NCI-H146 (cell line): ENCODE results near the gene FILIP1L.

Experiments
- DNase-seq: peaks from one replicate; lab custom pipeline; 2025; lab: John Stamatoyannopoulos, UW

The FILIP1L gene

DNA sequence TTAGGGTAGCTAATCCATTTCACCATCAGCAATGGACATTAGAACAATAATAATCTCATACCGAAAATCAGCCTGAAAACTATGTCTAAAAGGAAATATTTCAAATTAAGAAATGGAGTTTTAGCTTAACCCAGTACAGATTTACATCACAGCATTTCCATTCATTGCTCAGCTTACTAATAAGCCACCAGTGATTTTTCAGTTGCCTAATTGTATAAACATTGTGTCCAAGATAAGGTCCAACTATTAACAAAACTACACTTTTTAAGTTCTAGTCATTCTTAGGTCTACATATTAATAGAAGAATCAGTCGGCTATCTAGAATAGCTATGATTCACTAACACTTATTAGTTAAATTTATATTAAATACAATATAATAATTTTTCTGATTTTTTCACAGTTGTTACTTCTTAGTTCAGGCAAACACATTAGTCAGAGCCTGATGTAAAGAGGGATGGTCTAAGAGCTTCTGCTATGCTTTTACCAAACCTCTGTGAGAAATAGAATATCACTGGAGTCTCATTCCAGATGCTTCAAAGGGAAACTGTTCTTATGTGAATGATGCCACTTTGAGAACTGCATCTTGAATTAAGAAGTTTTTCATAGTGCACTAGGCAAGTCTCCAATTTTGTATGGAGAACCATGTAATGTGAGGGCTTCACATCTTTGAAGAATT, 222.6 kb downstream of the FILIP1L start:
- DNase-seq, result no peak

DNA sequence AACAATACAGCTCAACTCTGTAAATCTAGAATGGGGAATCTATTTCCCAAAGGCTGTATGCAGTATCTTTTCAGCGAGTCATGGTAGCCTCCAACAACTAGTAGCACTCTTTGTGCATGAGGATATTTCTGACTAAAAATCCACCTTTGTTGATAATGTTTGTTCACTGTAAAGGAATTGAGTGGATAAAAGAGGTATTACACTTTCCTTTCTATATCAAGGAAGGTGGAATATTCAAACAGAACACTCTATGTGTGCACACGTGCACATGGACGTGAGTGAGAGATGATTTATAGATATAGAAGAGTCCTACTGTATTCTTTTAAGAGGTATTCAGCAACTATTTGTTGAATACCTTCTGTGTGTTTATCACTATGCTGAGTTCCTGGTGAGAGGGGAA, 228.4 kb downstream of the FILIP1L start:
- DNase-seq, result no peak

DNA sequence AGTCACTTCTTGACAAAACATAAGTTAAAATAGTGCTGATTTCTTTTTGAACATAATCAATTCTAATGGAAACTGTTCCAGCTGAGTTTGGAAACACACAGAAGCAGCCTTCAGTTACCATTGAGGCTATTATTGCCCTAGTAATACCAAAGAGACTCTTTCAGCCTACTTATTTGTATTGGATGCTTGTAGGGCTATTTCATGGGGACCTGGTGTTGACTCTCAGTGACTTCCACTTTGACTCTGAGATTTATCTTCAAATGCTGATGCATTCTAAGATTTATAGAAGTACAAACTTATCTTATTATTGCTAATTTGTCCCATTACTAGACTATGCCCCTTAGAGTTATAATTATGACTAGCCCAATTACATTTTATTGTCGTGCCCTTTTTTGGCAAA, 229.2 kb downstream of the FILIP1L start:
- DNase-seq, result no peak

DNA sequence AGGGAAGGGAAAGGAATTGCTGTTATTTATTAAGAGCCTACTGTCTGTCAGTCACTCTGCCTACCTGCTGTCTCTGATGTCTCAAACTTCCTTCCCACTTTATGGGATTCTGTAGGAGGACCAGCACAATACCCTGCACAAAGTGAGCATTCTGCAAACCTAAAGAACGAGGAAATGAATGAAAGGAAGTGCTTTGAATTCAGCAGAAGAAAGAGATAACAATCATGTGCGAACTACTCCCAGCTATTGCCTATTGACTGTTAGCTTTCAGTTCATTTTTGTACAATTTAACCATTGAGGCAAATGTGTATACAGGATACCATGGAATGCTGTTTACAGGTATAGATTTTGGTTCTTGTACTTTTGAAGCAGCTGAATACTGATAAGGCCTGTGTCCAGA, 229.8 kb downstream of the FILIP1L start:
- DNase-seq, result no peak

DNA sequence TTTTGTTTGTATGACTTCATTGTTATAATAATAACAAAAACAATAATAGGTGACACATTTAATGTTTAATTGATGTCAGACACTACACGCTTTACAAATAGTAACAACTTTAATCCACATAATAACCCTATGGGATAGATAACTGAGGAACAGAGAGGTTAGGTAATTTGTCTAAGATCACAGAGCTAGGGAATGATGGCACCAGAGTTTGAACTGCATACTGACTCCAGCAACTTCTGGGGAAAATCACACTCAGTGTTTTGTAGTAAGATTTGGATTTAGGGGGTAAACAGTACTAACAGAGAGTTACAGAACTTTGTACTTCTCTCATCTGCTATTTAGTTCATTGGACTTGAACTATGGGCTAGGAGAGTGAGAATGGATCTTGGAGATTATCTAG, 230.6 kb downstream of the FILIP1L start:
- no peak for DNase-seq

DNA sequence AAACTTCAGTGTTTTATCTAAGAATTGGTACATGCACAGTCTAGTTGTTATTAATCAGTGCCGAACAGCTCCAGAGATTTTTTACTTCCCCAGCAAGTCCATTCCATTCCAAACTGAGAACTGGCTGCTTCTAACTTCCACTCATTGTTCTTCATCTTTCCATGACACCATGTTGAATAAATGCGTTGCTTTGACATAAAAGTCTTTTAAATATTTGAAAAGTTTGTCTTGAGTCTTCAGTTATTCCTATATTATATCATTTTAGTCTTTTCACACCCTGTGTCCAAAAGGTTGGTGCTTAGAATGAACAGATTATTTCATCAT, 231.2 kb downstream of the FILIP1L start:
- no peak for DNase-seq

DNA sequence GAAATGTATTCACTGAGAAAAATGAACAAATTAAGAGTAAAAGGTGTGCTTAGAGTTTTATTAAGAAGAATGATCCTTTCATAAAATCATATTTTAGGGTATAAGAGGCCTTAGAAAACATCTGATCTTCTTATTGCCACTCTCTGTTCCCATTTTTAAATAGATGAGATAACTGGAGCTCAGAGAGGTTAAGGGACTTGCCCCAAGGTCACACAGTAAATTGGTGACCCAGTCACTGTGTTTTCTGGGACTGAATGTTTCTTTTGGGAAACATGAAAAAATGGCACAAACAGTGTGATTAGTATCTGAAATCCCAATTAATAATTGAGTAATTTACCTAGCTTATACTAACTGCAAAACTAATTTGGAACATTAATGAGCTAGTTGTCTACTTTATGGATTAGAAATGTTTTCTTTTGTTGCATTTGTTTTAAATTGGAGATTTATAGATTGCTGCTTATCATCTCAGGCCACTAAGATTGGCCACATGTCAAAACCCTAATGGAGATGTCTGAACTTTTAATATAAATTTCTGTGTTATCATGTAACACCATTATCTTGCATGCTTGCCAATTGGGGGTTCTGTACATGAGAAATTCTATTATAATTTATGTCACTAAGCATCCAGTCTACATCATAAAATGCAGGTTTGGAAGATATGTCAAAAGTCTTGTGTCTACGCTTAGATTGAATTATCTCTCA, 231.7 kb downstream of the FILIP1L start:
- no peak for DNase-seq

DNA sequence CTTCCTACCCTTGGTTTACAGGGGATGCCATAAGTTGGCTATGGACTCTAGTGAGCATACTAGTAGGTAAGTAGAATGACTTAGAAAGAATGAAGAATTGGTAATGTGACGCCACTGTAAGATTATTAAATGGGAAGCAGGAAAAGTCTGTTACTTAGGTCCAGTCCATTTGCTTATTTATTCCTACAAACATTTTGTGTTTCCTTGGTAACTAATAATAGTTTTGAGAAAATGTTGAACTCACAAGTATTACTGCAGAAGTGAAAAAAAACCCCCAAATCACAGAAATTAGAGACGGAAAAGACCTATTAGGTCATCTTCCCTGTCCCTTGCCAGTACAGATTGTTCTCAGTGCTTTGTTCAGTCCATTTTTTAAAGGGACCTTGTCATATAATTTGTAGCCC, 233.2 kb downstream of the FILIP1L start:
- DNase-seq, result no peak

DNA sequence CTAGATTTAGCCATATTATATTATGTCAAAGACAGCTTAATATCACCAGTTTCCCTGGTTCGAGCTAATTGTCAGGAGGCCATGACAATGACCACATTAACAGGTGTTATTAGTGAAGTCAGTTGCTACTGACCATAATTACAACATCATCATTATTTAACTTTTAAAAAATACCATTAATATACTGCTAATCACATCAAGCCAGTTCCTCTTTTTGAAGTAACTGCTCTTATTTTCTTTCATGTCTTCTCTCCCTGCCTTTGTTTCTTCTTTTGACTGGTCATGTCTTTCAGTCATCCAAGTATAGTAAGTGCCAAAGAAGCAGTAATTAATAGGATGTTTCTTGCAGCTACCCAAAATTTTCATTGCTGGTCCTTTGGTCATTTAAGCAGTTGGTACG, 235.0 kb downstream of the FILIP1L start:
- no peak for DNase-seq

DNA sequence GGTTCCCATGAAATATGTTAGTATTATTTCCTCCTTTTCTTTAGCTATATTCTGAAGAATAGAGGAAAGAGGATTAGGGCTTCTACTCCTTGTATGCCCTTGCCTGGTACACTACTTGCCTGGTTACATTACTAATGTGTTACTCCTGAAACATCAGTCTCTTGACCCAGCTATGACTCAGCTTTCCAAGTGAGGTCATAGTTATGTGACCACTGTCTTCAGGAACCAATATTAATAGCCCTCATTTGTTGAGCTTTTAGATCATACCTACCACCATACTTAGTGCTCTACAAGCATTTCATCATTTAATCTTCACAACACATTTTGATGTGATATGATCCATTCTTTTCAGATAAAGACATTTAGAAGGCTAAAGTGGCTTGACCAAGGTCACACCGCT, 236.3 kb downstream of the FILIP1L start:
- DNase-seq, result no peak

DNA sequence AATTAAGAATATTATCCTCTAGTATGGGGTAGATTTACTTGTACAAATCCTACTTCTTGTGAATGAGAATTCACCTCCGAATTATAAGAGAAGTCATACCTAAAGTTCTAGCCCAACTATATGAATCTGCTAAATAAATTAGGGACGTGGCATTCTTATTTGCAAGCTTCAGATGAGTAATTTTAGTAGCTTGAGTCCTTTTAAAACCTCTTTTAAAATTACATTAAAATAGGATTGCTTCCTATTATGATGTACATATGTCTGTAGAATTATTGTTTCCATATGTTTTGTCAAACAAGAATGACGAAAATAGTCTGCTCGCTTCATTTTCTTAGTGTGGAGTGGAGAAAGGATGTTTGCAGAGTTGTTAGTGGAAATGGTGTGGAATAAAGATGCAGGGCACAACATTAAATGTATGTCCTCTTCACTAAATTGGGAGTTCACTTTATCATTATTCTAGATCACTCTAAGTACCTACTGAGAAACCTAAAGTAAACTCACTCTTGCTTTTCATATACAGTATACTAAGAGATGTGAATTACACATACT, 237.2 kb downstream of the FILIP1L start:
- DNase-seq, result no peak

DNA sequence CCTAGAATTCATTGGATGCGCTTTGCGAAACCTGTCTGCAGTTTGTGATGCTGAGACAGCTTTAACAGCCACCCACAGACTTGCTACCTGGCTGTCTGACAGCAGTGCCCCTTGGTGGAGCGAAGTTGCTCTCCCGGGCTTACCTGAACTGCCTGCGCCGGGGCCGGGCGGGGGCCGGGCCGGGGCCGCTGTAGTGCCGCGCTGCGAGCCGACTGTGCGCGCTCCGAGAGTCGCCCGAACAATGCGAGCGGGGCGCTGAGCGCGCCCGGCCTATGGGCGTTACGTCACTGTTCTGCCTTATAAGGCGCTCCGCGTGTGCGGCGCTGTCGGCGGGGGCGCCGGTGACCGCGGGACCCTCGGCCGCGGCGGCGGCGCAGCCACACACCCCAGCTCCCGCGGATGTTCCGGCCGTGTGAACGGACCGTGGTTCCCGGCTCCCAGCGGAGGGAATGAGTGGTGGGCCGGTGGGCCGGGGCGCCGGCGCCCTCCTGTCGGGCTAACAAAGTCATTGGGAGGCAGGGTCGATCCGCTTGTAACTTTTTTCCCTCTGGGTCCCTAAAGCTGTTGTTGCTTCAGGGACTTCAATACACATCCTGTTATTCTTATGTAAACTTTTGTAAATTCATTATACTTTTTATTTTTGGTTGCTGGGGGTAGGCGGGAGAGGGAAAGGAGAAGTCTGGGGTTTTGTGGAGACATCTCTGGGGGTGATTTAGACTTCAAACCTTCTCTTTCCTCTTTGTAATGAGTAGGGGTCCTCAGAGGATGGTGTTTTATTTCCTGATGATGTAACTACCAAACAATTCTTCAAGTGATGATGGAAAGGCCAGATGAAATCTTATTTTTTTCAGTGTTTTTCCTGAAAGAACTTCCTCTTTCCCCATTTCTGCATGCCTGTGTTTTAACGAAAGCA, 238.1 kb downstream of the FILIP1L start:
- DNase-seq, result peak; percentile 65

DNA sequence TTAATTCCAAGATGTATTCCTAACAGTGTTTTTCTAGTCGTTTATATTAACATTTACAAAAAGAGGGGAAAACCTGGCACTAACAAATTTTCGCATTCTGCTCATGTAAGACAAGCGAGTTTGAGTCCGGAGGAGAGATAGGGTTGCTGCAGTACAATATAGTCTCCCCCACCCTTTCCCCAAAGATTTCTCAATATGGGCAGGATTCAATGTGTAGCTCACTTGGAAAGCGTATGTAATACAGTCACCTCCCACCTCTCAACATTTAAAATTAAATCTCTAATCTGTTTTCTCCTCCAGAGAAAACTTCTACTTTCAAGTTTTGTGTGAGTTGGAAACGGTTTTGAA, 238.7 kb downstream of the FILIP1L start:
- DNase-seq, result no peak

DNA sequence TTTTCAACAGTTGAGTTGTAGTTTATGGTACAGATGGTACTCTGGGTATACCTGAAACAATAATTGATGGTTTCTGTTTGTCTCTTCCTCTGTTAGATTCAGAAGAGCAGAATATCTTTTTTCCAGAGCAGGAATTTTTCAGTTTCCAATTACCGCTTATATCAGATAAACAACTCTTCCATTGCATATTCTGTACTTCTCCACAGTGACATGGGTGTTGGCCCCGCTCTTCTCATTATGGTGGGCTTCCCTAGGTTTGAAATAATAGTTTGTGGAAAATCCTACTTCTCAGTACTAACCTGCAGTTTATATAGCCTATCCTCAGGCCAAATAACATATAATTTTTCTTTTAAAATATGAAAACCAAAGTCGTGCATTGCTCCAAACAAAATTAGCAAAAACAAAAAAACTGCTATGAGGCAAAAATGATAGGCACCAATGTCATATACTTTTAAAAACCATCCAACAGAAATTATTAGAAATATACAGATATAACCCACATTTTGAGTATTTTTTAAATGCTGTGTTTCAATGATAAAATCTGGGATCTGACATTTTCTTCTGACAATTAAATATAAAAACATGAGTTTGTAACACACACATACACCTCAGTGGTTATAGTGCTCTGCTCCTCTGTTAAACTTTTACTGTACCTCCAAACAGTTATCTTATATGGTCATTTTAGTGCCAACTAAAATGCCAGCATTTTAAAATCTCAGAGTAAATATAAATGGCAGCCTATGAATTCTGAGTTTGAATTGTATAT, 239.9 kb downstream of the FILIP1L start:
- DNase-seq, result no peak

DNA sequence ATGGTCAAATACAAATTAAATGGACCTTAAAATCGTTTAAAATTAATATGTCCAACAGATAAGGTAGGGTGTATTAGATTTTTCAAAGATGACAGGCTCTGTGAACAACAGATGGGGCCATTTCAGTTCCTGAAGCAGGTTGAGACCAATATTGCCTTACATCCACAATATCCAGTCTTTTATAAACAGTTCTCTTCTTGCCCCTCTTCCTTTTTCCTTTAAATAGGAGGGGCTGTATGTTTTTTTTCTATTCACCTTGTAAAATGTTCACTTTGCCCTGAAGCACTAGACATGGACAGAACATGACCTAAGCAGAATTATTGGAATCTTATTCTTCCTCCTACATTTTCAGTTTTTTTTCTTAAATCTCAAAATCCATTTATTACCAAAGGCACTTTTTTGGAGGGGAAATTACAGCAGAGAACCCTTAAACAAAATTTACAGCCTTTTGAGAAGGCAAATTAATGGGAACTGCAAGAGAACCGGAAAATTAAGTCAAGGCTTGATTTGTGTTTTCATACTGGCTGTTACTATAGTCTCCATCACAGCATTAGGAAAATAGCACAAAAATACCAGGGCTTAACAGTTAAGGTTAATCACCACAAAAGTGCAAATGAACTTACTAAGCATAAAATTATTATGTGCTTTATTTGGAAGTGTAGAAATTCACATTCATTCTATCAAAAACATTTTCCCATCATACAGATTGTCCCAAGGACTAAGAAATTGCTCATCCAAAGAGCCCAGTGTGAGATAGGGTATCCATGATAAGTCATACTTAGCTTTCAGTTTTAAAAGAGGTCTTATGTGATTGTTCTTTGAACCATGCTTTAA, 240.8 kb downstream of the FILIP1L start:
- DNase-seq, result no peak

DNA sequence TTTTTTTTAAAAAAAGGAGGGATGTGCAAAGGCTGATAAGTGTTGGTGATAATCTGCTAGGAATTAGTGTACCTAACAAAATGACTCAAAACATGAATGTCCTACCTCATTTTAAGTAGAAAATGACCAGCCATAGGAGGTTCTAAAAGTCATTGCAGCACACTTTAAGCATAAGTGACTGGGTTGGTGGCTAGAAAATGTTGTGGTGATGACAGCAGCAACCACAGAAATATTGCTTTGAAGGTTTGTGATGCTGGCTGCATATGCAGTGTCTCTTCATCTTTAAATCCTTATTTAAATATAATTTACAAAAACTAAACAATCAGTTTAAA, 241.4 kb downstream of the FILIP1L start:
- DNase-seq, result no peak

DNA sequence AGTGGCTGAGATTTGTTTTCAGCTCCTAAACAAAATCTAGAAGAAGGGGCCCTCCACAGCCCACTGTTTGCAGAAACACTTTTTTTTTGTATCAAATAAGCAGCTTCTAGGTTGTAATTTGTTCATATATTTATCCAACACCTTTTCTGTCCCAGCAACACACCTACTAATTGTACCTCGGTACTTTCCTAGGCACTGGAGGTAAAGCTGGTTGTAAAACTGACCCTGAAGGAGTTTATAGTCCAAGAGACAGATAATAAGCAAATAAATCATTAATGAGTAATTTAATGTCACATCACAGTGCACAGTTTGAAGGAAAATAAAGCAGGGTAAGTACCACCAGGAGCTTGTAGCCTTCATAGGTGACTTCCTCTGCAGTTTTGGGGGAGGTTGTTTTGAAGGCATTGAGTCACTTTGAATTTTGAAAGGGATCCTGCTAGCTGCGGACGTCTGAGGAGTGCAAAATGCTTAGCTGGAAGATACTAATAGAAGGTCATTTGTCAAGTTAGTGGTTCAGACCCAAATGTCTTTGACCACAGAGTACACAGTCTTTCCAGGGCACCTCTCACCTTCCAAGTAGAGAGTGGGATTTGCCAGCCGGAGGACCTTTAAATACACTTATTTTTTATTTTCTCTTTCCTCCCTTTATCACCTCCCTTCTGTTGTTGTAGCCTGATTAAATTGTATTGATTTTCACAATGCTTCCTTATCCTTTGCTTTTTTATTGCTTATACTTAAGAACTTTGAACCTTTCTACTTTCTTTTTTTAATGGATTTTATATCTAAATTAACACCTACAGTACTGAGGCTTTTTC, 242.9 kb downstream of the FILIP1L start:
- no peak for DNase-seq

DNA sequence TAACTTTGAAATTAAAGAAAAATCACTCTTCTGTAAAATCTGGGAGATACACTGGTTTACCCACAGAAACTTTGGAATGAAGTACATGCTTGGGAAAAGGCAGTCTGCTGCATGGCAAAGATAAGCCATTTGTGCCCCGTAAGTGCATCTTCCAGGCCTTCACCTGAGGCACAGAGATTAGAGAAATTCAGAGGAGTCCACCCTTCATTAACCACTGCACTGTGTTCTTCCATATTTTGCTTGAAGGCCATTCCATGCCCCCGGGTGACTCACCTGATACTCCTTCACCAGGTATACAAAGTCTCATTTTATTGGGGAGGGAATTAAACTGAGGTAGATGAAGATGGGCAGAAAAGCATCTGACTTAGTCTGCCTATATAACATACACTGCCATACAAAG, 243.6 kb downstream of the FILIP1L start:
- DNase-seq, result no peak

DNA sequence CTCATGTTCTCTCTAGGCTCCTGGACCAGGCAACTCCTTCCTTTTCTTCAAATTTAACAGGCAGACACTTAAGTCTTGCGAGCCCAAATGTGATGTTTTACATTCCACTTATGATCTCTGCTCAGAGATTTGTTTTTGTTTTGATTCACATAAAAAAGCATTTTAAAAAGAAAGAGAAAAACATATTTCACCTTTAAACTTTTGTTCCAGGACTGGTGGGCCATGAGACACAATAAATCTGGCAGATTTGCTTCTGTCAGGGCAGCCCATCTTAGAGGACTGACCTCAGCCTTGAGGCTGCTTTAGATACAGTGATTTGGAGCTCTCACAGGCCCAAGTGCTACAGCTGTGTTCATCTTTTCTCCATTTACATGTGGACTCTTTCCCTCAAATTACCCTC, 244.7 kb downstream of the FILIP1L start:
- DNase-seq, result no peak

DNA sequence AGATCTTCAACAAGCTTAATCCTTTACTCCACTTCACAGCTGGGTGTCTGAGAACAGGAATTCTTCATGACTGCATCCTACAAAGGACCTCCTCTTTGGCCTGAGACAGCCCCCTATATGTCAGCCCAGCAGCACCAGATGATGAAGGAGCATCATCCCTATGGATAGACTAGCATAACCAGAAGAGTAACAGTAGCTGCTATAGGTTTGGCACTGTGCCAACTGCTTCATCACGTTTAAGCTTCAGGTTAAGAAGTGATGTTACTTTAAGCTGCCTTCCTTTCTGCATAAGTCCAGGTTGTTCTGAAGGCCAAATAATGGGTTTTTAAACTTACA, 246.0 kb downstream of the FILIP1L start:
- DNase-seq, result no peak
